Stimulated activated CD8-positive, alpha-beta memory T cell treated with anti-CD3 and anti-CD28 coated beads, Interleukin-4, amount 100 ng/mL, for 4 hours (primary cell): Measurements from ENCODE around the gene NUTM2D.
"Not testable (repeated sequence)": the region's sequence is repeated elsewhere in the genome, so short reads cannot be mapped to it uniquely, and the experiment has no call there.

Experiments
- DNase-seq, 2 donors: peaks; one replicate each; pipeline ENCODE4 v3.0.0-alpha.2; 2020; ENCODE audit warnings: low read depth in 2 of 2, low spot score in 1 of 2

NUTM2D gene

DNA sequence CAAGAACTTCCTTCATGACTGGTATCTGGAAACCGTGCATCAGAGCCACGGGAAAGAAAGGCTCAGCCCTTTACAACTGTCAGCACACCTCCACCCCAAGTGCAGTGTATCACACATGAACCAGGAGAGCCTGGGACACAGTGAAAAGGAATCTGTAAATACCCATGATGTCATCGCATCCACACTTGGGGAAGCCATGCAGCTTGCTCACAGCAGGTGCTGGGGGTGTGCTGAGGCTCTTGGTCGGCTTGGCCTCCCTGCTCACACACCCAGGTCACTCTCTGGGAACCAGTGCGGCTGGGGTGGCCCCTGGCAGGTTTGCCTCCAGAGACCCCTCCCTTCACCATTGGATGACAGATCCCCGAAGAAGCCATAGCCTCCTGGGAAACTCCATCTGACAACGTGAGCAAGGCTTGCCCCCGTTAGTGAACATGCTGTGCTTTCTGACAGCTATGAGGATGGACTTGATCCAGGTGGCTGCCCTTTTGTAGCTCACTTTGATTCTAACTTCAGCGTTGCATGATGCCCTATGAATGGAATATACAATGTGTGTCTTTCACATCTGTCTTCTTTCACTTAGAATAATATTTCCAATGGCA lies 12.1 kb downstream of the NUTM2D start:
- DNase-seq = not testable (repeated sequence)

DNA sequence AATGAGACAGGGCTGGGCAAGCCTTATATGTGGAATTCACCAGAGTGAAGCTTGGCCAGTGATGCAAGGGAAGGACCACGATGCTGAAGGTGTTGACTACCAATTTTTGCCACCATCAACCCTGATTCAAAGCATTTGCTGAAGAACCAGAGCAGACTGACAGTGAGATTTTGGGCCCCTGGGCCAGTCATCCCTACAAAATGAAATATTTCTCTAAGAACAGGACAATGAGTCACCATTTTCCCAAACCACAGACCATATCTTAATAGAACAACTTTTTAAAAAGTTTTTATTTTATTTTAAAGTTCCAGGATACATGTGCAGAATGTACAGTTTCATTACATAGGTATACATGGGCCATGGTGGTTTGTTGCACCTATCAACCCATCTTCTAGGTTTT lies 16.5 kb downstream of the NUTM2D start:
- not testable (repeated sequence) for DNase-seq

DNA sequence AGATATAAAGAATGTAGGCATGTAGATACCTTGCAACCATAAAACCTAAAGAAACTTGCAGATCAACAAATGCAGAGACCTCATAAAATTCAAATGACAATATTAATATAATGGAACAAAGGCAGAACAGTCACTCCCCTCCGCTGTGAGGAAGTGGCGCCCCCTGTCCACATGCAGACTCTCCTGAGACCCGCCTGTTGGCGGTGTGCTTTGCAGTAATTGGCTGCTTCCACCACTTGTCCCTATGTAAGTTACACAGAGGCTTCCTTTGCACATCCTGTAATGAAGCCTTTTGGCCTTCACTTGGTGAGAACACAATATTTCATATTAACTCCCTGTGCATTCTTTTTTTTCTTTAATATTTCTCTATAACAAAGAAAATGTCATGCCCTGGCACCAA lies 21.6 kb downstream of the NUTM2D start:
- DNase-seq = not testable (repeated sequence)

DNA sequence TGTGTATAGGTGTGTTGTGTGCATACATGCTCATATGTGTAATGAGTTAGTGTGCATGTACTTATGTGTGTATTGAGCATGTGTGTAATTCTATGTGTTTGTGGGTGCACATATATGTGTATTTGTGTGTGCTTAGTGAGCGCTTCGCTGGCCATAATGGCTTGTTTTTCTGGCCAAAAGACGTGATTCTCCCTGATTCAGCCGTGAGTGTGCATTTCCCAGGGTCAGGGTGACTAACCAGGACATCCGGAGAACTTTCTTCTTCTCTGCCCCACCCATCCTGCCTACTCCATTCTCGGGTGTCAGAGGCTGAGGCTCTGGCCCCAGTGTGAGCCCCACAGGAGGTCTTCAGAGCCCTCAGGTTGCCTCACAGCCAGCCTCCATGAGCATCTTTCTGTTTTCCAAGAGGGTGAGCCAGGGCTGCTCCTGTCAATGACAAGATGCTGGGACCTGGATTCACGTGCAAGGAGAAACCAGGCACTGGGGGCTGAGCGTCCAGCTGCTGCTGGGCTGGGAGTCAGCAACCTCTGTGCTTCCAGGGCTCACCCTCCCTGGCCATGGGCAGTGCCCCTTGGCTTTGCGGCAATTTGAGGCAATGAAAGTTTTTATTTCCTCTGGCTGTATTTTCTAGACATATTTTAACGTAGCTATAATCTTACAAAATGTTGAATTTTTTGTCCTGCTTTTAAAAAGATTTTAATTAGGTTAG lies 25.8 kb downstream of the NUTM2D start:
- DNase-seq = not testable (repeated sequence)

DNA sequence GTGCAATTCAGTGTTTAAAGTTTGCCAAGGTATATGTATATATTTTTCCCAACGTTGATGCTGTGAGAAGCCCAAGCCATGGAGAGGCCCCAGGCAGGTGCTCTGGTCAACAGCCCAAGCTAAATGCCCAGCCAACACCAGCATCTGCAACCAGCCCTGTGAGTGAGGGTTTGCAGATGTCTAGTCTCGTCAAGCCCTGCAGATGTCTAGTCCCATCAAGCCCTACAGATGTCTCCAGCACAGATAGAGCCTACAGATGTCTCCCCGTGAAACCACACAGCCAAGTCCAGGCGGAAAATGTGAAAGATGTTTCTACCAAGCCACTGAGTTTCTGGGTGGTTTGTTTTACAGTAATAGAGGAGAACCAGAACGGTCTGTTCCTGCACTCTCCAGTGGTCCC lies 26.7 kb downstream of the NUTM2D start:
- not testable (repeated sequence) for DNase-seq

DNA sequence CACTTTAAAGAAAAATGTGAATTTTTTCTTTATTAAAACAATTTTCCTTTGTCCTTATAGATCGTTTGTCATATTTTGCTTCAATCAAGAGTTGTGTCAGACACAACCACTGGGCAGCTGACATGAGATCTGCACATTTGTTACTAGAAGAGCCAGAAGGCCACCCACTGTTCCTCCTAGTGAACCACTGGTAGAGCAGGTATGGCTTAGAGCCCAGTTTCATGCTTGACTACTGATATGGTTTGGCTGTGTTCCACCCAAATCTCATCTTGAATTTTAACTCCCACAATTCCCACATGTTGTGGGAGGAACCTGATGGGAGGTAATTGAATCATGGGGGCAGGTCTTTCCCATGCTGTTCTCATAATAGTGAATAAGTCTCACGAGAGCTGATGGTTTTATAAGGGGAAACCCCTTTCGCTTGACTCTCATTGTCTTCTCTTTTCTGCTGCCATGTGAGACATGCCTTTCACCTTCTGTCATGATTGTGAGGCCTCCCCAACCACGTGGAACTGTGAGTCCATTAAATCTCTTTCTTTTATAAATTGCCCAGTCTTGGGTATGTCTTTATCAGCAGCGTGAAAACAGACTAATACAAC lies 28.3 kb downstream of the NUTM2D start:
- not testable (repeated sequence) for DNase-seq

DNA sequence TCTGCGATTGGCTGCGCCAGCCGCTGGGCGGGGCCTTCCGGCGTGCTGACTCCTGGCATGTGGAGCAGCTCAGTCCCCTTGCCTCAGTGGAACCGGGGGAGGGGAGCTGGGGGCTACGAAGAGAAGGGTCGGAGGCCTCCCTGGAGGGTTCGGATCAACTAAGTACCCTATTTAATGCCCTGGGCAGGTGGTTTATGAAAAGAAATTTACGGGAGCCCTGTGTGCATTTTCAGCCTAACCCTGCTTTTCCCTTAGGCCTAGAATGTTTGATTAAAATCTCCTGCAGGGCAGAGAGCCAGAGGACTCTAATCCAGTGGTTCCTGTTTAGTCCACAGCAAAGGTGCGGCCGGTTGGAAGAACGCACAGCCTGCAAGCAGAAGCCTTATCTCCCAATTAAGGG lies 33.8 kb downstream of the NUTM2D start:
- not testable (repeated sequence) for DNase-seq

DNA sequence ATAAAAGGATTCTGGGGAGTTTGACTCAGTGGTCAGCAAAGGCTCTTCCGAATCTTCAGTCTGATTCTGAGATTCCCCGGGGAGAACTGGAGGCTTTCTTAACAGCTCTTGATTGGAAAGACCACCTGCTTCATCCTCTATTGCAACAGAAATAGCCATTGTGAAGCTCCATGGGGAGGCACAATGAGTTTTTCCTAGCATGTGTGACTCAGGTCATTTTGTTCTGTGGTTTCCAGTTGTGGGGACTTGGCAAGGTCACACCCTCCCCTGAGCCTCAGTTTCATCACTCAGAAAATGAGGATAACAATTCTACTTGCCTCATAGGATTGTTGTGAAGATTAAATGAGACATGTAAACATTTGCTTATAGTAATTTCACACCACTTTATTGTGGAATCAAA lies 38.7 kb downstream of the NUTM2D start:
- DNase-seq = not testable (repeated sequence)

DNA sequence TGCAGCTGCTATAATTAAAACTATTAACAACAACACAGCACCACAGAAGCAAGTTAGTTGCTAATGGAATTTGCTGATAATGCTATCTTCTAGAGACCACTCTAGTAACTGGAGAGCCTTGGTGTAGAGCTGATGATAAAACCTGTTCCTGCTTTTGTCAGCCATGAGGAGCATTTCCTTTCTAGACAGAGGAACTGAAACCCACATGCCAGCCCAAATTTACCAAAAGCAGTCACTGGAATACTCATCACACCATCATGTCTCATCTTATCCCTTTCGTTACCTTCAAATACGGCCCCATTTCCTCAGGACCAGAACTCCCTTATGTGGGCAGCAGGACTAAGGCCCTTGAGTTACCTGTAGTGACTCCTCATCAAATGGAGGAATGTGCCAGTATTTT lies 40.9 kb downstream of the NUTM2D start:
- DNase-seq = not testable (repeated sequence)

DNA sequence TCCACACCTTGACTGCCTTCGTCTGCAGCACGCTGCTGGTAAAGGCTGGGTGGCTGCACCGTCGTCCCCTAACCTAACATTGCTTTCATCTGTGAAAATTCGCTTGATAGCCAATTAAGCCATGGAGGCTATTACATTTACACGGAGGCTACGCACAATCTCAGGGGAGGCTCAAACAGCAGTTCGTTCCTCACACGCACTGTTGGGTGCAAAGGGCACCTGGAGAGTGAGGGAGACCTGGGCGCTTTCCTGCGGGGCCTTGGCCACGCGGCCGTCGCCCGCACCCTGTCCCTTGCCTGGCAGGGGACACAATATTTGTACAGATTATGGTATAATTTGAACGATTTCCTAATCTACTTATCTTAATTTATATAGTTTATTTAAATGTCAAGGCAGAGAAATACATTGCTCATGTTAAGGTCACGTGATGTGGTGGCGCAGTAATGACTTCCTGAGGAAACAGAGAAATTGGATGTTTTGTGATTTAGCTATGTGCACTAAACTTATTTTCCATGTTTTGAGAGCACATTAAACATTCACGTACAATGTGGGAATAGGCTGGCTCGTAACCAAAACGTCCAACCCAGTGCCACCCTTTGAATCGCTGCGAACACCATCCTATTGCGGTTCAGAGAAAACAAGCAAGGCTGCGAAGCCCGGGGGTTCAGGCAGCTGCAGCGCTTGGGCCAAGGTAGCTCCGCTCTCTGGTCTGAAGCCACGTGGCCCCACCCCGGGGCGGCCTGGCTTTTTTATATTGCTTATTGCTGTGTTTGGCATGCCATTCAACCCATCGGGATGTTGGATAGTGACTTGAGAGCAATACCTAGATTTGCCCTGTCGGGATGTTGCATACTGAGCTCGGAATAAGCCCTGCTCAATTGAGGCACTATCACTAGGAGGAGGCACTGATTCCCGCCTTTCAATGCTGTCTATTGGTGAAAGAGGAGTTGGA lies 50.2 kb downstream of the NUTM2D start:
- not testable (repeated sequence) for DNase-seq

DNA sequence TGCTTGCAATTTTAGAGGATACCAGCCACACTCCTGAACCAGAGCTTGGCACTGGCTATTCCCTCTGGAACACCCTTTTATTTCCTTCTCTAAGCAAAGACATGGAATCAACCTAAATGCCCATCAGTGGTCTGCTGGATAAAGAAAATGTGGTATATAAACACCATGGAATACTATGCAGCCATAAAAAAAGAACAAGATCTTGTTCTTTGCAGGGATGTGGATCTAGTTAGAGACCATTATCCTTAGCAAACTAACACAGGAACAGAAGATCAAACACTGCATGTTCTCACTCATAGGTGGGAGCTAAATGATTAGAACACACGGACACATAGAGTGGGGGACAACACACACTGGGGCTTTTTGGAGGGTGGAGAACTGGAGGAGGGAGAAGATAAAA lies 56.4 kb downstream of the NUTM2D start:
- DNase-seq = not testable (repeated sequence)
